ENCODE data around the gene F2R.

F2R gene

GRCh38 chr5:76717222-76718083 lies 1.5 kb downstream of the F2R start:
- ATAC-seq: no peak
- TF ChIP-seq, protein P1, sequence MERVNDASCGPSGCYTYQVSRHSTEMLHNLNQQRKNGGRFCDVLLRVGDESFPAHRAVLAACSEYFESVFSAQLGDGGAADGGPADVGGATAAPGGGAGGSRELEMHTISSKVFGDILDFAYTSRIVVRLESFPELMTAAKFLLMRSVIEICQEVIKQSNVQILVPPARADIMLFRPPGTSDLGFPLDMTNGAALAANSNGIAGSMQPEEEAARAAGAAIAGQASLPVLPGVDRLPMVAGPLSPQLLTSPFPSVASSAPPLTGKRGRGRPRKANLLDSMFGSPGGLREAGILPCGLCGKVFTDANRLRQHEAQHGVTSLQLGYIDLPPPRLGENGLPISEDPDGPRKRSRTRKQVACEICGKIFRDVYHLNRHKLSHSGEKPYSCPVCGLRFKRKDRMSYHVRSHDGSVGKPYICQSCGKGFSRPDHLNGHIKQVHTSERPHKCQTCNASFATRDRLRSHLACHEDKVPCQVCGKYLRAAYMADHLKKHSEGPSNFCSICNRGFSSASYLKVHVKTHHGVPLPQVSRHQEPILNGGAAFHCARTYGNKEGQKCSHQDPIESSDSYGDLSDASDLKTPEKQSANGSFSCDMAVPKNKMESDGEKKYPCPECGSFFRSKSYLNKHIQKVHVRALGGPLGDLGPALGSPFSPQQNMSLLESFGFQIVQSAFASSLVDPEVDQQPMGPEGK (CRISPR knock-in tag; IDR thresholded peaks at IDR 0.05; ENCODE audit: borderline replicate concordance): no peak
- TF ChIP-seq CSDC2 (CRISPR knock-in tag; IDR thresholded peaks at IDR 0.05): no peak
- TF ChIP-seq ESRRG (CRISPR knock-in tag; IDR thresholded peaks at IDR 0.05): no peak
- no peak for TF ChIP-seq ZNF565 (CRISPR knock-in tag; conservative IDR thresholded peaks at IDR 0.05; ENCODE audit: low read depth)
- no peak for TF ChIP-seq TOX (CRISPR knock-in tag; IDR thresholded peaks at IDR 0.05; ENCODE audit: borderline replicate concordance)
- no peak for TF ChIP-seq ZNF70 (CRISPR knock-in tag; IDR thresholded peaks at IDR 0.05)
- no peak for TF ChIP-seq OSR1 (CRISPR knock-in tag; IDR thresholded peaks at IDR 0.05)
- no peak for TF ChIP-seq ZNF8 (CRISPR knock-in tag; IDR thresholded peaks at IDR 0.05)
- TF ChIP-seq ZFP3 (CRISPR knock-in tag; IDR thresholded peaks at IDR 0.05): no peak
- TF ChIP-seq, protein P2, sequence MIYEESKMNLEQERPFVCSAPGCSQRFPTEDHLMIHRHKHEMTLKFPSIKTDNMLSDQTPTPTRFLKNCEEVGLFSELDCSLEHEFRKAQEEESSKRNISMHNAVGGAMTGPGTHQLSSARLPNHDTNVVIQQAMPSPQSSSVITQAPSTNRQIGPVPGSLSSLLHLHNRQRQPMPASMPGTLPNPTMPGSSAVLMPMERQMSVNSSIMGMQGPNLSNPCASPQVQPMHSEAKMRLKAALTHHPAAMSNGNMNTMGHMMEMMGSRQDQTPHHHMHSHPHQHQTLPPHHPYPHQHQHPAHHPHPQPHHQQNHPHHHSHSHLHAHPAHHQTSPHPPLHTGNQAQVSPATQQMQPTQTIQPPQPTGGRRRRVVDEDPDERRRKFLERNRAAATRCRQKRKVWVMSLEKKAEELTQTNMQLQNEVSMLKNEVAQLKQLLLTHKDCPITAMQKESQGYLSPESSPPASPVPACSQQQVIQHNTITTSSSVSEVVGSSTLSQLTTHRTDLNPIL (CRISPR knock-in tag; IDR thresholded peaks at IDR 0.05; ENCODE audit: low read depth): no peak
- no peak for TF ChIP-seq ZC3H10 (CRISPR knock-in tag; IDR thresholded peaks at IDR 0.05)
- no peak for TF ChIP-seq ARNTL (CRISPR knock-in tag; IDR thresholded peaks at IDR 0.05; ENCODE audit: borderline replicate concordance, low read depth)
- TF ChIP-seq RARB (CRISPR knock-in tag; IDR thresholded peaks at IDR 0.05): no peak
- no peak for TF ChIP-seq BACH2 (CRISPR knock-in tag; IDR thresholded peaks at IDR 0.05; ENCODE audit: borderline replicate concordance)
- TF ChIP-seq TSHZ2 (CRISPR knock-in tag; IDR thresholded peaks at IDR 0.05): no peak
- no peak for TF ChIP-seq TCF4 (CRISPR knock-in tag; IDR thresholded peaks at IDR 0.05; ENCODE audit: borderline replicate concordance)

DNA sequence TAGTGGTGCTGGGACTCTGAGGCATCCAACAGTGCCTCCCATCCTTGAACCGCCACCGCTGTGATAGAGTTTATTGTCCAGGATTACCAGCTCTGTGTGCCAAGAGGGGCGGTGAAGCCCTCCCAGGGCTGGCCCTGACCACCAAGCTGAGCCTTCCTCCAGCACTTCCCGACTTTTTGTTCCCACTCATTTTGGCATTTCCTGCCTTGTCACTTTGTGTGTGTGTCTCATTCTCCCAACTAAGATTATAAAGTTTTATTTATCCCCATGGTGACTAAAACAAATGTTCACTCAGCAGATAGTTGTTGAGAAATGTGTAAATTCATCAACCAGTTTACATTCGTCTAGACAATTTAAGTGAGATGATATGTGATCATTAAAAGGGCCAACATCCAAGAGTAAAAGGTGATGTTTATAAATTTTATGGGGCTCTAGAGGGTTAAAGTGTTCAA lies 2.5 kb downstream of the F2R start:
- no peak; the same call in 2 of the 3 replicates for ATAC-seq
- TF ChIP-seq ZFP30 (CRISPR knock-in tag; IDR thresholded peaks at IDR 0.05): no peak
- TF ChIP-seq TSHZ2 (CRISPR knock-in tag; IDR thresholded peaks at IDR 0.05): no peak
- no peak for TF ChIP-seq RARB (CRISPR knock-in tag; IDR thresholded peaks at IDR 0.05)
- TF ChIP-seq CSDC2 (CRISPR knock-in tag; IDR thresholded peaks at IDR 0.05): no peak
- TF ChIP-seq ZNF8 (CRISPR knock-in tag; IDR thresholded peaks at IDR 0.05): no peak
- no peak for TF ChIP-seq SNAI2 (CRISPR knock-in tag; IDR thresholded peaks at IDR 0.05)

DNA sequence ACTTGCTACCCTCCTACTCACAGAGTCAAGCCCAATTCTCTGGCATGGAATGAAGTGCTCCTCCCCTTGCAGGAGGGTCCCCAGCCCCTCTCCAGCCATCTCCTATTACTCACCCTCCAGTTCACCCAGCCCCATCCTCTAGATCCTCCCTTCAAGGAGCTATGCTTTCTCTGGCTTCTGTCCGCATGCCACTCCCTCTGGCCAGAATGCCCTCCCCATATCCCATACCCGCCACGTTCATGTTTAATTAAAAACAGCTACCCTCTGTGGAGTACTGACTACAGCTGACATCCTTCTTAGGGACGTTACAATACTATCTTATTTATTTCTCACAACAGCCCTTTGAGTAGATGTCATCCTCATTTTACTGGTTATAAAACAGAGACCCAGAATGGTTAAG lies 3.0 kb downstream of the F2R start:
- no peak for TF ChIP-seq ZFP30 (CRISPR knock-in tag; IDR thresholded peaks at IDR 0.05)
- TF ChIP-seq CSDC2 (CRISPR knock-in tag; IDR thresholded peaks at IDR 0.05): 0 out of 2 replicates have a peak, but pooled peaks have one; percentile 13
- ATAC-seq: peak; percentile 36

Measured in SK-N-SH treated with all-trans-retinoic acid at 6 μM for 48 hours (cell line).